RPMI7951 (cell line): ENCODE results near the gene THRB. TPM values are rescaled to one million over a fixed set of nuclear protein-coding genes. Genes with fewer than 3 reads are reported as not detected.

Experiments
- DNase-seq: peaks from one replicate; pipeline ENCODE4 v3.0.0-alpha.2; 2012; ENCODE audit warnings: low read depth
- total RNA-seq: library from RNA; depleted of rRNA; stranded (reverse); fragments of >200 nt; shearing (Covaris generic); gene quantifications from 2 replicates; pipeline ENCODE4 v1.2.3, GENCODE V29; 2014

Gene THRB
- total RNA-seq, 1 experiment from 2014 or later: 0.24 TPM

GRCh38 chr3:24352893-24353553 is 141.6 kb downstream of the THRB start:
- DNase-seq: no peak

- DNase-seq: no peak
These were observed 142.7 kb downstream of the THRB start for GRCh38 chr3:24351779-24352469.

- DNase-seq: no peak
These were observed 145.2 kb downstream of the THRB start for GRCh38 chr3:24349367-24350019.

- DNase-seq: no peak
These were observed 146.3 kb downstream of the THRB start for GRCh38 chr3:24348348-24348747.

- DNase-seq: peak; percentile 58
These were observed 149.7 kb downstream of the THRB start for GRCh38 chr3:24344784-24345439.

- DNase-seq: peak; percentile 89
These were observed 151.4 kb downstream of the THRB start for GRCh38 chr3:24343084-24343783.

GRCh38 chr3:24342275-24342674 is 152.4 kb downstream of the THRB start:
- no peak for DNase-seq

- DNase-seq: no peak
These were observed 153.0 kb downstream of the THRB start for GRCh38 chr3:24341668-24342067.

- no peak for DNase-seq
These were observed 153.7 kb downstream of the THRB start for GRCh38 chr3:24340966-24341365.

- no peak for DNase-seq
These were observed 154.5 kb downstream of the THRB start for GRCh38 chr3:24340161-24340560.

GRCh38 chr3:24339266-24339825 is 155.3 kb downstream of the THRB start:
- no peak for DNase-seq

GRCh38 chr3:24338409-24339130 is 156.1 kb downstream of the THRB start:
- no peak for DNase-seq

GRCh38 chr3:24336101-24336500 is 158.5 kb downstream of the THRB start:
- DNase-seq: no peak

GRCh38 chr3:24332092-24332491 is 162.6 kb downstream of the THRB start:
- DNase-seq: no peak

GRCh38 chr3:24323272-24323671 is 171.4 kb downstream of the THRB start:
- no peak for DNase-seq

GRCh38 chr3:24320601-24321000 is 174.0 kb downstream of the THRB start:
- no peak for DNase-seq

GRCh38 chr3:24318677-24319287 is 175.9 kb downstream of the THRB start:
- peak; percentile 69 for DNase-seq

- DNase-seq: peak; percentile 23
These were observed 177.7 kb downstream of the THRB start for GRCh38 chr3:24316887-24317383.

GRCh38 chr3:24315971-24316370 is 178.7 kb downstream of the THRB start:
- no peak for DNase-seq

- peak; percentile 22 for DNase-seq
These were observed 179.3 kb downstream of the THRB start for GRCh38 chr3:24315356-24315755.
